Adrenal gland (tissue), 12 donors: ENCODE data around the gene SMARCAD1. TPM values are rescaled to one million over a fixed set of nuclear protein-coding genes. Genes with fewer than 3 reads are reported as not detected.

Experiments used
- DNase-seq, 7 donors: peaks; one replicate each; pipeline ENCODE4 v3.0.0-alpha.2; 2019 to 2020
- H3K27ac ChIP-seq, 5 donors: fragments of 200-600 bp; sonication (generic) in 4 of 5; 1 replicate in 3 of 5; 2 replicates in 2 of 5; pipeline versions ENCODE4 v1.5.1 to v1.8.0; 2016 to 2020; ENCODE audit warnings: mild to moderate bottlenecking in 1 of 5
- H3K27me3 ChIP-seq: fragments of 200-600 bp; 2 replicates; pipeline ENCODE4 v1.8.0; 2021
- H3K36me3 ChIP-seq, 2 donors: fragments of 200-600 bp; replicated peaks in 1 of 2; 1 replicate in 1 of 2; 2 replicates in 1 of 2; pipeline versions ENCODE4 v1.5.1 to v1.8.0; 2018 to 2022
- H3K4me1 ChIP-seq, 2 donors: fragments of 200-600 bp; replicated peaks in 1 of 2; 1 replicate in 1 of 2; 2 replicates in 1 of 2; pipeline versions ENCODE4 v1.5.1 to v1.8.0; 2018 to 2021
- H3K4me3 ChIP-seq, 4 donors: fragments of 200-600 bp; sonication (generic) in 3 of 4; one replicate each; pipeline ENCODE4 v1.5.1; 2016 to 2018
- H3K9me3 ChIP-seq, 3 donors: fragments of 200-600 bp; sonication (generic) in 1 of 3; replicated peaks in 1 of 3; 1 replicate in 2 of 3; 2 replicates in 1 of 3; pipeline versions ENCODE4 v1.5.1 to v1.8.0; 2016 to 2021
- POLR2A ChIP-seq, 2 donors: fragments of 450-650 bp; IDR thresholded peaks; one replicate each; pipeline ENCODE4 v1.6.1; 2017; ENCODE audit warnings: antibody characterized with exemption in 2 of 2, mild to moderate bottlenecking in 2 of 2, moderate library complexity in 1 of 2
- WGBS, 4 donors: extraction: QIAGEN DNeasy Blood & Tissue Kit in 2 of 4; methylation state at CpG; one replicate each; pipeline versions ENCODE4 v1.1.5 to v1.1.7; 2013 to 2017; 5-methylcytosine and 5-hydroxymethylcytosine counted together
- intact Hi-C, 2 donors: fragments of 100-400 bp; cut with DNase I; formaldehyde crosslinking; loops; one replicate each; pipeline versions ENCODE4 v1.14.1 to v1.15.0; 2022 to 2023
- polyA plus RNA-seq, 3 donors: library from polyadenylated mRNA; stranded (reverse); fragments of 200-250 nt in 2 of 3; fragments of 350-450 nt in 1 of 3; fragmentation: Illumina TruSeq in 1 of 3; extraction: RNeasy Lipid Tissue Mini Kit (QIAGEN cat#74804) in 1 of 3; gene quantifications; one replicate each; pipeline ENCODE4 v1.2.3, GENCODE V29; 2013 to 2014
- total RNA-seq, 9 donors: library from RNA; depleted of rRNA in 4 of 9; stranded (reverse); fragments of >200 nt in 4 of 9; fragments of 120-200 nt in 1 of 9; fragmentation: NEBNext Ultra II Directional in 1 of 9; extraction: Animal tissue kit (Norgen Biotek cat#: 25700) in 1 of 9; gene quantifications; one replicate each; pipeline versions ENCODE4 v1.1.0 to v1.2.4, GENCODE V29; 2013 to 2023
- TF ChIP-seq, protein P1 (sequence below), 6 experiments: fragments of 450-650 bp in 4 of 6; fragments of 200-600 bp in 2 of 6; sonication (generic) in 1 of 6; IDR thresholded peaks; 1 replicate in 5 of 6; 2 replicates in 1 of 6; pipeline versions ENCODE4 v1.5.1 to v1.8.0; 2016 to 2021; ENCODE audit warnings: antibody characterized with exemption in 6 of 6, mild to moderate bottlenecking in 2 of 6, moderate library complexity in 1 of 6
- donor health status: healthy with polysubstance abuse.
- donor health status: Bipolar disorder and iron deficiency.
- donor health status: DM: yes; HTN: yes; CAD: no.
- donor health status: DM: no; HTN: no; CAD: no.
- donor health status: DM: no; HTN: no; CAD: no.
- donor health status: DM: yes; HTN: yes; CAD: no.

The SMARCAD1 gene
- total and polyA plus RNA-seq, 12 donors: 9.0 to 51.9 (median 22.2) TPM

GRCh38 chr4:94244829-94245185 is 37.1 kb downstream of the SMARCAD1 start:
- H3K4me1 ChIP-seq: no peaks in the 10 kb centered on the region
- peaks cover 0 to 36% of the 10 kb centered on the region in 2 donors for H3K36me3 ChIP-seq
- no peak for TF ChIP-seq POLR2A (IDR thresholded peaks at IDR 0.05)
- TF ChIP-seq, protein P1, sequence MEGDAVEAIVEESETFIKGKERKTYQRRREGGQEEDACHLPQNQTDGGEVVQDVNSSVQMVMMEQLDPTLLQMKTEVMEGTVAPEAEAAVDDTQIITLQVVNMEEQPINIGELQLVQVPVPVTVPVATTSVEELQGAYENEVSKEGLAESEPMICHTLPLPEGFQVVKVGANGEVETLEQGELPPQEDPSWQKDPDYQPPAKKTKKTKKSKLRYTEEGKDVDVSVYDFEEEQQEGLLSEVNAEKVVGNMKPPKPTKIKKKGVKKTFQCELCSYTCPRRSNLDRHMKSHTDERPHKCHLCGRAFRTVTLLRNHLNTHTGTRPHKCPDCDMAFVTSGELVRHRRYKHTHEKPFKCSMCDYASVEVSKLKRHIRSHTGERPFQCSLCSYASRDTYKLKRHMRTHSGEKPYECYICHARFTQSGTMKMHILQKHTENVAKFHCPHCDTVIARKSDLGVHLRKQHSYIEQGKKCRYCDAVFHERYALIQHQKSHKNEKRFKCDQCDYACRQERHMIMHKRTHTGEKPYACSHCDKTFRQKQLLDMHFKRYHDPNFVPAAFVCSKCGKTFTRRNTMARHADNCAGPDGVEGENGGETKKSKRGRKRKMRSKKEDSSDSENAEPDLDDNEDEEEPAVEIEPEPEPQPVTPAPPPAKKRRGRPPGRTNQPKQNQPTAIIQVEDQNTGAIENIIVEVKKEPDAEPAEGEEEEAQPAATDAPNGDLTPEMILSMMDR (IDR thresholded peaks at IDR 0.05): no peak
- no peaks in the 10 kb centered on the region for H3K27me3 ChIP-seq
- H3K9me3 ChIP-seq: no peaks in the 10 kb centered on the region
- no peak for DNase-seq
- intact Hi-C loops: no loop called here
- WGBS, 4 donors: 83 to 88% (median 86%) methylated on average over 2 of the region's 2 CpGs
- no peak overlapping the region for H3K4me3 ChIP-seq
- no peak overlapping the region for H3K27ac ChIP-seq

DNA sequence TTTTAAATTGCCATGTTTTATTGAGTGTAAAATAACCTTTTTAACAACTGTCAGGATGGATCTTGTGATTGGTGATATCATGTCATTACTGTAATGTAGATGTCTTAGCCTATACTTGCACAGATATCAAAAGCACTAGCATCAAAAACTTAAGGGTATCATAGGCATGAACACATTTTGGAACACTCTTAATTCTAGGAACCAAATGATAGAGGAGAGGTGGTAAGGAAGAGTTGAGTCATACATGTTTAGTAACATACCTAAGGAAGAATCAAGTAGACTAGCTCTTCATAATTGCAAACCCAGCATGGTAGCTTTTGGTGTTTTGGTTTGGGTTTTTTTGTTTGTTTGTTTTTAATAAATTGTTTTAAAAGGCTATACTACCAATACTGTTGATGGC is 43.4 kb downstream of the SMARCAD1 start:
- H3K9me3 ChIP-seq: no peaks in the 10 kb centered on the region
- no peak for DNase-seq
- H3K36me3 ChIP-seq: peaks cover 0 to 23% of the 10 kb centered on the region in 2 donors
- no peak overlapping the region for H3K4me3 ChIP-seq
- TF ChIP-seq POLR2A (IDR thresholded peaks at IDR 0.05): no peak
- TF ChIP-seq, protein P1 (IDR thresholded peaks at IDR 0.05): no peak
- no peaks in the 10 kb centered on the region for H3K4me1 ChIP-seq
- H3K27me3 ChIP-seq: no peaks in the 10 kb centered on the region
- H3K27ac ChIP-seq: no peak overlapping the region
- intact Hi-C loops: no loop called here

GRCh38 chr4:94253036-94253435 is 45.4 kb downstream of the SMARCAD1 start:
- no peak overlapping the region for H3K27ac ChIP-seq
- no peaks in the 10 kb centered on the region for H3K27me3 ChIP-seq
- no peaks in the 10 kb centered on the region for H3K4me1 ChIP-seq
- intact Hi-C loops: no loop called here
- H3K4me3 ChIP-seq: no peak overlapping the region
- H3K36me3 ChIP-seq: peaks cover 0 to 18% of the 10 kb centered on the region in 2 donors
- no peak for TF ChIP-seq POLR2A (IDR thresholded peaks at IDR 0.05)
- TF ChIP-seq, protein P1 (IDR thresholded peaks at IDR 0.05): no peak
- DNase-seq: no peak
- WGBS, 4 donors: 91 to 94% (median 92%) methylated on average over 3 of the region's 3 CpGs
- no peaks in the 10 kb centered on the region for H3K9me3 ChIP-seq

- Histone ChIP-seq H3K4me3 (no peak overlapping the region), H3K36me3 (peaks cover 0 to 13% of the 10 kb centered on the region in 2 donors), H3K27ac (no peak overlapping the region), H3K4me1 (no peaks in the 10 kb centered on the region), H3K9me3 (no peaks in the 10 kb centered on the region), H3K27me3 (no peaks in the 10 kb centered on the region)
- DNase-seq: no peak
- TF ChIP-seq POLR2A (IDR thresholded peaks at IDR 0.05): no peak
- TF ChIP-seq, protein P1 (IDR thresholded peaks at IDR 0.05): no peak
- intact Hi-C loops: no loop called here
- WGBS, 4 donors: 94 to 100% (median 95%) methylated on average over 8 of the region's 8 CpGs
These were observed 48.6 kb downstream of the SMARCAD1 start for GRCh38 chr4:94256144-94256783.
